OCI-LY3 (cell line): ENCODE results near the gene H1-8.

Source experiments
- EZH2phosphoT487 ChIP-seq: fragments of 200-600 bp; shearing (Covaris generic); IDR thresholded peaks from 2 replicates; pipeline ENCODE4 v1.6.1; 2018; ENCODE audit warnings: antibody characterized with exemption, mixed run types, low read depth
- TF ChIP-seq, protein P1 (sequence below): fragments of 200-600, 300-600 bp; sonication (generic); IDR thresholded peaks from 2 replicates; pipeline ENCODE4 v1.5.1; 2014; ENCODE audit warnings: antibody characterized with exemption, low read length, low read depth

DNA sequence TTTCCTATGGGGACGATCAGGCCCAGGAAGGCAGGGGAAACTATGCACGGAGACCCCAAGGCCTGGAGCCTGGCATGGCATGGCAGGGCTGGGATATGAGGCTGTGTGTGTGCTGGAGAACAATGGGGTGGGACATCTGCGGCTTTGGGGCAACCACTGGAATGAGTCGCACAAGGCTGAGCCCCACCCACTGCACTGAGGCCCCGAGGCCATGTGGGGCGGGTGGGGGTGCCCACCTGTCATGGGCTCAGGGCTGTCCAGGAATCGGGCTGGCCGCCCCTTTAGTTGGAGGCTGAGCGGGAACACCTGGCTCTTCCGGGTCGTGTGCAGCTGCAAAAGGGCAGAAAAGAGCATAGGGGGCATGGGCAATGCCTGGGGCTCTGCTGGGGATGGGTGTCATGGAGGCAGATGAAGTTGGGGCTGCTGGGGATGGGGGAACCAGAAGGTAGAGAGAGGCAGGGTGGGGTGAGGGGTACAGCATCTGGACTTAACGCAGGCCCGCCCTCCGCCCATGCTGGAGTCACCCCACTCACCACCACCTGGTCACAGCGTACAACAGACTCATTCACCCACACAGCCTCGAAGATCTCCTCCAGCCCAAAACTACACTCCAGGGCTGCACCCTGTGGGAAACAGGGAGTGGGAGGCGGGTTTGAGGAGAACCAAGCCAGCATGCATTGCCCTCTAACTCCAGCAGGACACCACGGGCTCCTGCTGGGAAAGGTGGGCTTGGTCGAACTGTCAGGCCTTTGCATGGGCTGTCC lies 32.4 kb downstream of the H1-8 start:
- TF ChIP-seq, protein P1, sequence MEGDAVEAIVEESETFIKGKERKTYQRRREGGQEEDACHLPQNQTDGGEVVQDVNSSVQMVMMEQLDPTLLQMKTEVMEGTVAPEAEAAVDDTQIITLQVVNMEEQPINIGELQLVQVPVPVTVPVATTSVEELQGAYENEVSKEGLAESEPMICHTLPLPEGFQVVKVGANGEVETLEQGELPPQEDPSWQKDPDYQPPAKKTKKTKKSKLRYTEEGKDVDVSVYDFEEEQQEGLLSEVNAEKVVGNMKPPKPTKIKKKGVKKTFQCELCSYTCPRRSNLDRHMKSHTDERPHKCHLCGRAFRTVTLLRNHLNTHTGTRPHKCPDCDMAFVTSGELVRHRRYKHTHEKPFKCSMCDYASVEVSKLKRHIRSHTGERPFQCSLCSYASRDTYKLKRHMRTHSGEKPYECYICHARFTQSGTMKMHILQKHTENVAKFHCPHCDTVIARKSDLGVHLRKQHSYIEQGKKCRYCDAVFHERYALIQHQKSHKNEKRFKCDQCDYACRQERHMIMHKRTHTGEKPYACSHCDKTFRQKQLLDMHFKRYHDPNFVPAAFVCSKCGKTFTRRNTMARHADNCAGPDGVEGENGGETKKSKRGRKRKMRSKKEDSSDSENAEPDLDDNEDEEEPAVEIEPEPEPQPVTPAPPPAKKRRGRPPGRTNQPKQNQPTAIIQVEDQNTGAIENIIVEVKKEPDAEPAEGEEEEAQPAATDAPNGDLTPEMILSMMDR: no peak
- no peak for TF ChIP-seq EZH2phosphoT487
